K562 (cell line): Measurements from ENCODE around the gene MDM1. TPM values are rescaled to one million over a fixed set of nuclear protein-coding genes. Genes with fewer than 3 reads are reported as not detected.

Experiments used
- CBFA2T3 ChIP-seq: fragments of 450-650 bp; IDR thresholded peaks from 2 replicates; pipeline ENCODE4 v1.6.1; 2017
- CC2D1A ChIP-seq: fragments of 450-650 bp; IDR thresholded peaks from 2 replicates; pipeline ENCODE4 v1.6.1; 2017; ENCODE audit warnings: mild to moderate bottlenecking
- ESRRB ChIP-seq: fragments of 250-450 bp; sonication (Bioruptor Pico); IDR thresholded peaks from 2 replicates; pipeline ENCODE4 v1.5.0; 2020; ENCODE audit warnings: mild to moderate bottlenecking, moderate library complexity, borderline replicate concordance
- ETV6 ChIP-seq, 3 experiments: fragments of 150-350 bp in 1 of 3; sonication (generic) in 1 of 3; formaldehyde crosslinking in 1 of 3; IDR thresholded peaks; 2 replicates each; pipeline versions ENCODE4 v1.6.1 to v1.8.0; 2014 to 2022; ENCODE audit warnings: borderline replicate concordance in 2 of 3, low read depth in 2 of 3, antibody characterized with exemption in 1 of 3, low read length in 1 of 3, mild to moderate bottlenecking in 1 of 3, missing genetic modification reagents in 1 of 3
- FOXA3 ChIP-seq, 2 experiments: fragments of 450-650 bp in 1 of 2; sonication (generic) in 1 of 2; formaldehyde crosslinking; IDR thresholded peaks in 1 of 2; conservative IDR thresholded peaks in 1 of 2; 2 replicates each; pipeline versions ENCODE4 v1.4.0 to v1.8.0; 2020 to 2022; ENCODE audit warnings: mild to moderate bottlenecking in 2 of 2, missing genetic modification reagents in 1 of 2
- GABPB2 ChIP-seq: fragments of 250-450 bp; sonication (Bioruptor Pico); conservative IDR thresholded peaks from 2 replicates; pipeline ENCODE4 v1.5.1; 2021; ENCODE audit warnings: mild to moderate bottlenecking
- HIVEP1 ChIP-seq: fragments of 250-450 bp; sonication (Bioruptor Pico); IDR thresholded peaks from 2 replicates; pipeline ENCODE4 v1.4.0; 2020; ENCODE audit warnings: mild to moderate bottlenecking
- HNRNPL ChIP-seq: fragments of 200-400 bp; formaldehyde crosslinking; IDR thresholded peaks from 2 replicates; pipeline ENCODE4 v1.6.1; 2017; ENCODE audit warnings: low read depth, mild to moderate bottlenecking, low read length
- PRMT5 ChIP-seq: sonication (generic); formaldehyde crosslinking; IDR thresholded peaks from 2 replicates; pipeline ENCODE4 v1.5.0; 2020; ENCODE audit warnings: missing genetic modification reagents
- SP1 ChIP-seq: sonication (generic); formaldehyde crosslinking; IDR thresholded peaks from 2 replicates; pipeline ENCODE4 v1.8.1; 2022; ENCODE audit warnings: mild to moderate bottlenecking, missing genetic modification reagents
- TBL1XR1 ChIP-seq, 2 experiments: IDR thresholded peaks; 2 replicates each; pipeline ENCODE4 v1.6.1; 2012; ENCODE audit warnings: improper control_type of control experiment in 2 of 2, low read length in 2 of 2, mild to moderate bottlenecking in 1 of 2
- XRCC5 ChIP-seq: fragments of 200-400 bp; formaldehyde crosslinking; IDR thresholded peaks from 2 replicates; pipeline ENCODE4 v1.6.1; 2017; ENCODE audit warnings: low read depth, mild to moderate bottlenecking, low read length
- ZNF146 ChIP-seq: IDR thresholded peaks from one replicate; pipeline ENCODE4 v1.6.1; 2018; ENCODE audit warnings: missing compliant biosample characterization; ENCODE audit not compliant: unreplicated experiment
- ZNF507 ChIP-seq: conservative IDR thresholded peaks from 2 replicates; pipeline ENCODE4 v1.6.1; 2017; ENCODE audit warnings: missing genetic modification characterization, missing compliant biosample characterization
- ZSCAN32 ChIP-seq: fragments of 450-650 bp; formaldehyde crosslinking; IDR thresholded peaks from 2 replicates; pipeline ENCODE4 v1.4.0; 2020; ENCODE audit warnings: mild to moderate bottlenecking, moderate library complexity
- polyA plus RNA-seq, 8 experiments: library from polyadenylated mRNA; depleted of rRNA in 4 of 8; stranded (reverse) in 5 of 8; unstranded in 3 of 8; fragments of >200 nt; fragmentation: Nextera tagmentation in 2 of 8; fragmentation: Illumina TruSeq in 1 of 8; extraction: Ambion mirVana in 2 of 8; extraction: Trizol in 1 of 8; gene quantifications; 2 replicates each; pipeline versions ENCODE4 v1.2.1 to v1.2.3, GENCODE V29; 2011 to 2014; ENCODE audit warnings: inconsistent platforms in 1 of 8, missing spikeins in 1 of 8
- total RNA-seq, 7 experiments: library from RNA; depleted of rRNA in 6 of 7; stranded (reverse); fragments of >200 nt in 6 of 7; fragmentation: Illumina TruSeq in 2 of 7; extraction: Trizol in 2 of 7; gene quantifications; 2 replicates each; pipeline versions ENCODE4 v1.2.1 to v1.2.3, GENCODE V29; 2011 to 2021; ENCODE audit warnings: low replicate concordance in 1 of 7
- TF ChIP-seq, protein P1 (sequence below): fragments of 250-450 bp; sonication (Bioruptor Pico); IDR thresholded peaks from 2 replicates; pipeline ENCODE4 v1.8.0; 2021; ENCODE audit warnings: moderate library complexity, mild to moderate bottlenecking, inconsistent platforms
- TF ChIP-seq, protein P2 (sequence below), 3 experiments: fragments of 200-800 bp in 1 of 3; fragments of 250-450 bp in 1 of 3; fragments of 450-650 bp in 1 of 3; sonication (Bioruptor Pico) in 1 of 3; sonication (Bioruptor generic) in 1 of 3; formaldehyde crosslinking in 1 of 3; IDR thresholded peaks; 2 replicates each; pipeline versions ENCODE4 v1.6.1 to v1.8.0; 2016 to 2022; ENCODE audit warnings: mild to moderate bottlenecking in 2 of 3, missing genetic modification characterization in 2 of 3, missing compliant biosample characterization in 1 of 3, moderate library complexity in 1 of 3
- TF ChIP-seq, protein P3 (sequence below): sonication (generic); formaldehyde crosslinking; IDR thresholded peaks from 2 replicates; pipeline ENCODE4 v1.8.0; 2022; ENCODE audit warnings: missing genetic modification reagents, mild to moderate bottlenecking, borderline replicate concordance
- TF ChIP-seq, protein P4 (sequence below): fragments of 250-450 bp; sonication (Bioruptor Pico); IDR thresholded peaks from 2 replicates; pipeline ENCODE4 v1.8.0; 2021; ENCODE audit warnings: borderline replicate concordance, mild to moderate bottlenecking, moderate library complexity; ENCODE audit not compliant: poor library complexity, severe bottlenecking

The MDM1 gene
- total and polyA plus RNA-seq, 9 of the 15 experiments (the other 6 are each of a cell fraction or from before 2014, with no cell fraction given) = 7.5 to 16.8 (median 13.1) TPM

DNA sequence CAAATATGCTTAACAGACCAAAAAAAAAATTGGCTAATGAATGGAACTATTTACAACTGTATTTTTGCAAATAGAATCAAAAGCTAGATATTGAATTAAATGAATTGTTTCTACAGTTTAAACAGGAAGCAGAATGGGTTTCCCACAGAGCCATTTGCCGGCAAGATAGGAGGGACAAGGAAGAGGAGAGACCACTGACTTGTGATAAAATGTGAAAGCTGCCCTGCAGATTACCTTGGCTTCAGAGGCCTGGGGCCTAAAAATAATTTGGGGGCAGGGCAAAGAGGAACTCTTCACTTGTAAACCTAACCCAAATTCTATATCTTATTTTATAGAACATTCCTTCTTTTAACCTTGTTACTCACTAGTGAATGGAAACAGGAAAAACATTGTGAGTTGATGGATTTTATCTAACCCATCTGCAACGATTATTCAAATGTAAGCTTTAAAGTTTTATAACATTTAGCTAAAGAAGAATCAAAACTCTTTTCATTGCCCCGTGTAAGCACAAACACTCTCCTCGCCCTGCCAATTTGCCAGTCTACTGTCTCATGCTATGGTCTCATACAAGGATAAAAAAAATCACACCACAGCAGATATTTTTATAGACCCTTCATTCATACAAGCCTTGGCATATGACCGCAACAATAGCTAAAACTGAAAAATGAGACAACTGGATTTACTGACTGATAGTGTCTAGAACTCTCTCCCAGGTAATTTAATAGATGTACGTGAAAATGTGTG, 49.5 kb upstream of the MDM1 start (continued):
- TF ChIP-seq ZNF146 (CRISPR knock-in tag) (no peak), ESRRB (CRISPR knock-in tag) (no peak), PRMT5 (CRISPR knock-in tag) (no peak), GABPB2 (CRISPR knock-in tag) (no peak), CC2D1A (no peak), CBFA2T3 (peak; percentile 36; the same call in 1 of the 2 replicates), ZSCAN32 (no peak), HIVEP1 (CRISPR knock-in tag) (no peak), ETV6 (IDR thresholded peaks at IDR 0.05; ENCODE audit: borderline replicate concordance in 1 of 2, low read depth in 2 of 2, low read length in 1 of 2) (no peak), ETV6 (CRISPR knock-in tag; IDR thresholded peaks at IDR 0.05; ENCODE audit: borderline replicate concordance) (no peak), ZNF507 (tag) (no peak), FOXA3 (CRISPR knock-in tag; conservative IDR thresholded peaks at IDR 0.05 in 1 of 2, IDR thresholded peaks at IDR 0.05 in 1 of 2) (no peak), TBL1XR1 (IDR thresholded peaks at IDR 0.05; ENCODE audit: low read length in 2 of 2) (no peak), HNRNPL (no peak), SP1 (CRISPR knock-in tag) (no peak), XRCC5 (no peak)
- TF ChIP-seq, protein P1, sequence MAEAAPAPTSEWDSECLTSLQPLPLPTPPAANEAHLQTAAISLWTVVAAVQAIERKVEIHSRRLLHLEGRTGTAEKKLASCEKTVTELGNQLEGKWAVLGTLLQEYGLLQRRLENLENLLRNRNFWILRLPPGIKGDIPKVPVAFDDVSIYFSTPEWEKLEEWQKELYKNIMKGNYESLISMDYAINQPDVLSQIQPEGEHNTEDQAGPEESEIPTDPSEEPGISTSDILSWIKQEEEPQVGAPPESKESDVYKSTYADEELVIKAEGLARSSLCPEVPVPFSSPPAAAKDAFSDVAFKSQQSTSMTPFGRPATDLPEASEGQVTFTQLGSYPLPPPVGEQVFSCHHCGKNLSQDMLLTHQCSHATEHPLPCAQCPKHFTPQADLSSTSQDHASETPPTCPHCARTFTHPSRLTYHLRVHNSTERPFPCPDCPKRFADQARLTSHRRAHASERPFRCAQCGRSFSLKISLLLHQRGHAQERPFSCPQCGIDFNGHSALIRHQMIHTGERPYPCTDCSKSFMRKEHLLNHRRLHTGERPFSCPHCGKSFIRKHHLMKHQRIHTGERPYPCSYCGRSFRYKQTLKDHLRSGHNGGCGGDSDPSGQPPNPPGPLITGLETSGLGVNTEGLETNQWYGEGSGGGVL = no peak
- TF ChIP-seq, protein P2, sequence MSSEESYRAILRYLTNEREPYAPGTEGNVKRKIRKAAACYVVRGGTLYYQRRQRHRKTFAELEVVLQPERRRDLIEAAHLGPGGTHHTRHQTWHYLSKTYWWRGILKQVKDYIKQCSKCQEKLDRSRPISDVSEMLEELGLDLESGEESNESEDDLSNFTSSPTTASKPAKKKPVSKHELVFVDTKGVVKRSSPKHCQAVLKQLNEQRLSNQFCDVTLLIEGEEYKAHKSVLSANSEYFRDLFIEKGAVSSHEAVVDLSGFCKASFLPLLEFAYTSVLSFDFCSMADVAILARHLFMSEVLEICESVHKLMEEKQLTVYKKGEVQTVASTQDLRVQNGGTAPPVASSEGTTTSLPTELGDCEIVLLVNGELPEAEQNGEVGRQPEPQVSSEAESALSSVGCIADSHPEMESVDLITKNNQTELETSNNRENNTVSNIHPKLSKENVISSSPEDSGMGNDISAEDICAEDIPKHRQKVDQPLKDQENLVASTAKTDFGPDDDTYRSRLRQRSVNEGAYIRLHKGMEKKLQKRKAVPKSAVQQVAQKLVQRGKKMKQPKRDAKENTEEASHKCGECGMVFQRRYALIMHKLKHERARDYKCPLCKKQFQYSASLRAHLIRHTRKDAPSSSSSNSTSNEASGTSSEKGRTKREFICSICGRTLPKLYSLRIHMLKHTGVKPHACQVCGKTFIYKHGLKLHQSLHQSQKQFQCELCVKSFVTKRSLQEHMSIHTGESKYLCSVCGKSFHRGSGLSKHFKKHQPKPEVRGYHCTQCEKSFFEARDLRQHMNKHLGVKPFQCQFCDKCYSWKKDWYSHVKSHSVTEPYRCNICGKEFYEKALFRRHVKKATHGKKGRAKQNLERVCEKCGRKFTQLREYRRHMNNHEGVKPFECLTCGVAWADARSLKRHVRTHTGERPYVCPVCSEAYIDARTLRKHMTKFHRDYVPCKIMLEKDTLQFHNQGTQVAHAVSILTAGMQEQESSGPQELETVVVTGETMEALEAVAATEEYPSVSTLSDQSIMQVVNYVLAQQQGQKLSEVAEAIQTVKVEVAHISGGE (CRISPR knock-in tag; IDR thresholded peaks at IDR 0.05) = peak in 1 of 3 experiments; percentile 22; a peak in 1 of 6 replicates
- TF ChIP-seq, protein P3, sequence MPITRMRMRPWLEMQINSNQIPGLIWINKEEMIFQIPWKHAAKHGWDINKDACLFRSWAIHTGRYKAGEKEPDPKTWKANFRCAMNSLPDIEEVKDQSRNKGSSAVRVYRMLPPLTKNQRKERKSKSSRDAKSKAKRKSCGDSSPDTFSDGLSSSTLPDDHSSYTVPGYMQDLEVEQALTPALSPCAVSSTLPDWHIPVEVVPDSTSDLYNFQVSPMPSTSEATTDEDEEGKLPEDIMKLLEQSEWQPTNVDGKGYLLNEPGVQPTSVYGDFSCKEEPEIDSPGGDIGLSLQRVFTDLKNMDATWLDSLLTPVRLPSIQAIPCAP (CRISPR knock-in tag) = no peak
- TF ChIP-seq, protein P4, sequence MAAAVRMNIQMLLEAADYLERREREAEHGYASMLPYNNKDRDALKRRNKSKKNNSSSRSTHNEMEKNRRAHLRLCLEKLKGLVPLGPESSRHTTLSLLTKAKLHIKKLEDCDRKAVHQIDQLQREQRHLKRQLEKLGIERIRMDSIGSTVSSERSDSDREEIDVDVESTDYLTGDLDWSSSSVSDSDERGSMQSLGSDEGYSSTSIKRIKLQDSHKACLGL (CRISPR knock-in tag) = no peak
